IPS DF 6.9 (cell line): Measurements from ENCODE around the gene GRAP.
"Not testable (repeated sequence)": the region's sequence is repeated elsewhere in the genome, so short reads cannot be mapped to it uniquely, and the experiment has no call there.

ENCODE experiments used
- DNase-seq: peaks from one replicate; pipeline ENCODE4 v3.0.0-alpha.2; 2013; ENCODE audit warnings: low read depth, low spot score
- H3K27ac ChIP-seq: one replicate; pipeline ENCODE4 v1.5.1; 2013; ENCODE audit warnings: low read length, control low read depth
- H3K27me3 ChIP-seq: 2 replicates; pipeline ENCODE4 v1.6.1; 2013; ENCODE audit warnings: mild to moderate bottlenecking, low read length; ENCODE audit not compliant: control insufficient read depth, insufficient read depth
- H3K36me3 ChIP-seq: 2 replicates; pipeline ENCODE4 v1.6.1; 2013; ENCODE audit warnings: low read length; ENCODE audit not compliant: control insufficient read depth, insufficient read depth
- H3K4me1 ChIP-seq: 2 replicates; pipeline ENCODE4 v1.6.1; 2013; ENCODE audit warnings: low read length; ENCODE audit not compliant: control insufficient read depth, insufficient read depth
- H3K4me3 ChIP-seq: 2 replicates; pipeline ENCODE4 v1.5.1; 2013; ENCODE audit warnings: mild to moderate bottlenecking, low read length
- H3K9me3 ChIP-seq: 2 replicates; pipeline ENCODE4 v1.6.1; 2013; ENCODE audit warnings: low read length, inconsistent platforms; ENCODE audit not compliant: control insufficient read depth, insufficient read depth
- WGBS: extraction: QIAGEN DNeasy Blood & Tissue Kit; methylation state at CpG from one replicate; pipeline ENCODE4 v1.1.7; 2013; ENCODE audit warnings: mixed read lengths, missing lambda C conversion rate; ENCODE audit not compliant: insufficient read length, insufficient coverage; 5-methylcytosine and 5-hydroxymethylcytosine counted together

GRAP gene

DNA sequence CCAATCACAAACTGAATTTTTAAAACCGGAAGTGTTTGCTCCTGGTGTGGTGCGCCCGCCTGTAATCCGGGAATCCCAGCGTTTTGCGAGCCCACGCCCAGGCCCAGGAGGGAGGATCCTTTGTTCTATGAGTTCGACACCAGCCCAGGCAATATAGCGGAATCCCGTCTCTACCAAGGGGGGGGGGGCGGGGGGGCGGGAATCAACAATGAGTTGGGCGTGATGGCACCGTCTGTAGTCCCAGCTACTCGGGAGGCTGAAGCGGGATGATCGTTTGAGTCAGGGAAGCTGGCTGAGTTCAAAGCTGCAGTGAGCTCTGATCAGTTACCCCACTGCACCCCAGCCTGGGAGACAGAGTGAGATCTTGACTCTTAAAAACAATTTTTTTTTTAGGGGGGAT lies 17.6 kb upstream of the GRAP start:
- H3K27ac ChIP-seq, DNase-seq, H3K27me3 ChIP-seq, H3K4me1 ChIP-seq, H3K9me3 ChIP-seq, H3K4me3 ChIP-seq, H3K36me3 ChIP-seq: not testable (repeated sequence)
- no CpG with 5 or more reads among the region's 17 CpGs for WGBS

- not testable (repeated sequence) for DNase-seq, H3K4me1 ChIP-seq, H3K36me3 ChIP-seq, H3K27ac ChIP-seq, H3K4me3 ChIP-seq, H3K27me3 ChIP-seq, H3K9me3 ChIP-seq
- WGBS = no CpG with 5 or more reads among the region's 44 CpGs
These were observed 16.7 kb upstream of the GRAP start for GRCh38 chr17:19063326-19063956.

- WGBS = no CpG with 5 or more reads among the region's 20 CpGs
- H3K27ac ChIP-seq, H3K36me3 ChIP-seq, H3K4me3 ChIP-seq, H3K27me3 ChIP-seq, H3K9me3 ChIP-seq, H3K4me1 ChIP-seq, DNase-seq: not testable (repeated sequence)
These were observed 16.1 kb upstream of the GRAP start for GRCh38 chr17:19062718-19063325.

DNA sequence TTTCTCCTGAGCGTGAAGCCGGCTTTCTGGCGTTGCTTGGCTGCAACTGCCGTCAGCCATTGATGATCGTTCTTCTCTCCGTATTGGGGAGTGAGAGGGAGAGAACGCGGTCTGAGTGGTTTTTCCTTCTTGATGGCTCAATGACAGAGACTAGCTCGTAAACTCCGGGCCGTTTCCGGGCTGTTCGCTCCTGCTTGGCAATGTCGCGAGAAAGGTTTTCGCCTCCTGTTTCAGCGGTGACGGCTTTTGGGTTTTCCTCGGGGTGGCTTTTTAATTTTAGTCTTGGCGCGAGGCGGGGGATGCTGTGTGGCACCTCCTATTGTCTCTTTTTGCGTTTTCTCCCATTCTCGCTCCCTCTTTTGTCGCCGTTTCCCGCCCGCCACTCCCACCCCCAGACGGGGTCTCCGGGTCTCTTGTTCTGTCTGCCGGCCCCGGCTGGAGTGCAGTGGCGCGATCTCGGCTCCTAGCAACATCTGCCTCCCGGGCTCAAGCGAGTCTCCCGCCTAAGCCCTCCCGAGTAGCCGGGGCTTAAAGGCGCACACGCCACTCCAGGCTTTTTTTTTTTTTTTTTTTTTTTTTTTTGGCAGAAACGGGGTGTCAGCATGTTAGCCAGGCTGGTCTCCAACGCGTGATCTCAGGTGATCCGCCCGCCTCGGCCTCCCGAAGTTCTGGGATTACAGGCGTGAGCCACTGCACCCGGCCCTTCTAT lies 15.4 kb upstream of the GRAP start:
- H3K9me3 ChIP-seq, H3K27ac ChIP-seq, H3K4me3 ChIP-seq, H3K4me1 ChIP-seq, H3K27me3 ChIP-seq, H3K36me3 ChIP-seq, DNase-seq: not testable (repeated sequence)
- WGBS = no CpG with 5 or more reads among the region's 51 CpGs

- not testable (repeated sequence) for H3K4me1 ChIP-seq, H3K27ac ChIP-seq, H3K36me3 ChIP-seq, DNase-seq, H3K27me3 ChIP-seq, H3K4me3 ChIP-seq, H3K9me3 ChIP-seq
- WGBS = no CpG with 5 or more reads among the region's 12 CpGs
These were observed 8.7 kb upstream of the GRAP start for GRCh38 chr17:19055447-19055846.

DNA sequence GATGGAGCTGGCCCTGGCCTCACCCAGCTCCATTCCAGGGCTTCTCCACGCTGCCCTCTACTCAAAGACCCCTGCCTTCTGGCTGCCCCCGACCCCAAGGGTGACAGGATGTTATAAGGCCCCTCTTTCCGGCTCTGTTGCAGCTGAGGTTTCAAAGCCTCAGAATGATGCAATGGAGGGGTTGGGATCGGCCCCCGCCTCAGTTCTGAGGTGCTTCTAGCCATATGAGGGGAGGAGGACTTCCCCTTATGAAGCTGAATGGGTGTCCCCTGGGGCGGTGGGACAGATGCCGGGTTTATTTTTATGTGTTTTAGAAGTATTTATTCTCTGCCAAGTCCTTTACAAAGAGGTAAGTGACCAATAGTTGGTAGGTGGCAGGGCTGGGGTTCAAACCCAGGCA lies 2.1 kb upstream of the GRAP start:
- not testable (repeated sequence) for H3K4me3 ChIP-seq

GRCh38 chr17:19047510-19047909 lies 753 bp upstream of the GRAP start:
- H3K9me3 ChIP-seq, H3K27me3 ChIP-seq, H3K4me3 ChIP-seq, H3K27ac ChIP-seq, DNase-seq, H3K36me3 ChIP-seq, H3K4me1 ChIP-seq: not testable (repeated sequence)
- no CpG with 5 or more reads among the region's 7 CpGs for WGBS

More for the DNA sequence above, 2.1 kb upstream of the GRAP start:
- not testable (repeated sequence) for DNase-seq, H3K27ac ChIP-seq, H3K9me3 ChIP-seq, H3K36me3 ChIP-seq, H3K27me3 ChIP-seq, H3K4me1 ChIP-seq
- no CpG with 5 or more reads among the region's 7 CpGs for WGBS

- H3K4me1 ChIP-seq, H3K4me3 ChIP-seq, H3K27me3 ChIP-seq, H3K27ac ChIP-seq, DNase-seq, H3K36me3 ChIP-seq, H3K9me3 ChIP-seq: not testable (repeated sequence)
- WGBS = no CpG with 5 or more reads among the region's 9 CpGs
These were observed 2.1 kb downstream of the GRAP start for GRCh38 chr17:19044643-19045042.

- not testable (repeated sequence) for H3K36me3 ChIP-seq, H3K27ac ChIP-seq, H3K4me3 ChIP-seq, H3K4me1 ChIP-seq, DNase-seq, H3K9me3 ChIP-seq, H3K27me3 ChIP-seq
- WGBS = no CpG with 5 or more reads among the region's 8 CpGs
These were observed 3.7 kb downstream of the GRAP start for GRCh38 chr17:19043032-19043431.

DNA sequence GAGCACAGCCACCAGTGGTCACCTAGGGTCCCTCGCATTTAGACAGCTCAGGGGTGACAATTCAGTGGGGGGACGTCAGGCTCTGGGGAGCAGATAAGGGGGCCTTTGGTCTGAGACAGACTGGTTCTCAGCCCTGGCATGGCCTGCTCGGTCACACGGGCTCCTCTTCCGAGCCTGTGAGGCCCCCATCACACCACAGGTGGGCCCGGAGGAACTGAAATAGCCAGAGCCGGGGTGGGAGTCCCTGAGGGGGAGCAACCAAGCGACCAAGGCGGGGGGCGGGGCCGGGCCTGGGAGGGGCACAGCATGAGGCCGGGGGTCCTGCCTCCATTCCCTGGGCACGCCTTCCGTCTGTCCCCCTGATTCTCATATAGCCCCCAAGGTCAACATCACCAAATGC lies 4.4 kb downstream of the GRAP start:
- H3K9me3 ChIP-seq, DNase-seq, H3K27me3 ChIP-seq, H3K27ac ChIP-seq, H3K4me1 ChIP-seq, H3K4me3 ChIP-seq, H3K36me3 ChIP-seq: not testable (repeated sequence)
- no CpG with 5 or more reads among the region's 14 CpGs for WGBS

DNA sequence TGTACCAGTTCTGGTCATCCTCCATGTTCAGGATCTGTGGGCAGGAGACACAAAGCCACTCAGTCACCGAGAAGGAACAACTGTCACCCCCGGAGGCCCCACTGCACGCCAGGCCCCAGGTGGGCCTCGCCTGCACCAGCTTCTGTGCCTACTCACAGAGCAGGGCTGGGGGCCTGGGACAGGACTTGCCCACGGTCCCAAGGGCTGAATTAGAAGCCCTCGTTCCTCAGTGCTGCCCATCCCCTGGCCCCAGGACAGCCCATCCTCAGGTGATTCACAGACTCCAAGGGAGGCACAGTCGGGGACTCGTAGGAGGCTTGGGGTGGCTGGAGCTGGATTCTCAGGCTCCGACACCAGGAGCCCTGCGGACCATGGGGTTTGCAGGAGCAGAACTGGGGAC lies 4.9 kb downstream of the GRAP start:
- H3K9me3 ChIP-seq, H3K4me3 ChIP-seq, H3K36me3 ChIP-seq, H3K27ac ChIP-seq, H3K4me1 ChIP-seq, DNase-seq, H3K27me3 ChIP-seq: not testable (repeated sequence)
- WGBS = no CpG with 5 or more reads among the region's 10 CpGs
